GM18909 (cell line): ENCODE results near the gene TIAM2.

Experiments
- ATAC-seq: cut with Tn5 transposase; IDR thresholded peaks from one replicate; pipeline ENCODE4 v1.9.1; 2021; ENCODE audit warnings: mild to moderate bottlenecking; ENCODE audit not compliant: unreplicated experiment, poor library complexity

The TIAM2 gene

GRCh38 chr6:155185544-155185943, 190.4 kb downstream of the TIAM2 start:
- ATAC-seq = no peak

- ATAC-seq = peak; percentile 30
Observed at GRCh38 chr6:155186052-155186658, 191.0 kb downstream of the TIAM2 start.

- ATAC-seq = no peak
Observed at GRCh38 chr6:155187106-155187505, 192.0 kb downstream of the TIAM2 start.

GRCh38 chr6:155187994-155188706, 193.0 kb downstream of the TIAM2 start:
- ATAC-seq = no peak

GRCh38 chr6:155188707-155189496, 193.8 kb downstream of the TIAM2 start:
- ATAC-seq = no peak

GRCh38 chr6:155190677-155191076, 195.6 kb downstream of the TIAM2 start:
- no peak for ATAC-seq

GRCh38 chr6:155193526-155193925, 198.4 kb downstream of the TIAM2 start:
- ATAC-seq = no peak

- no peak for ATAC-seq
Observed at GRCh38 chr6:155194399-155194798, 199.3 kb downstream of the TIAM2 start.

- no peak for ATAC-seq
Observed at GRCh38 chr6:155195903-155196302, 200.8 kb downstream of the TIAM2 start.

- no peak for ATAC-seq
Observed at GRCh38 chr6:155196911-155197310, 201.8 kb downstream of the TIAM2 start.

GRCh38 chr6:155197932-155198331, 202.8 kb downstream of the TIAM2 start:
- no peak for ATAC-seq

- peak; percentile 75 for ATAC-seq
Observed at GRCh38 chr6:155200012-155200411, 204.9 kb downstream of the TIAM2 start.

- no peak for ATAC-seq
Observed at GRCh38 chr6:155201461-155202226, 206.5 kb downstream of the TIAM2 start.

GRCh38 chr6:155207223-155207622, 212.1 kb downstream of the TIAM2 start:
- ATAC-seq = no peak

- ATAC-seq = no peak
Observed at GRCh38 chr6:155212106-155212505, 217.0 kb downstream of the TIAM2 start.

- no peak for ATAC-seq
Observed at GRCh38 chr6:155212616-155213380, 217.7 kb downstream of the TIAM2 start.

- ATAC-seq = no peak
Observed at GRCh38 chr6:155213611-155214372, 218.7 kb downstream of the TIAM2 start.

- ATAC-seq = no peak
Observed at GRCh38 chr6:155215906-155216305, 220.8 kb downstream of the TIAM2 start.
